H1 (cell line): ENCODE data around the gene ARF4. TPM values are rescaled to one million over a fixed set of nuclear protein-coding genes. Genes with fewer than 3 reads are reported as not detected.

ENCODE experiments used
- TAF1 ChIP-seq: IDR thresholded peaks from 2 replicates; pipeline ENCODE4 v1.6.1; 2011; ENCODE audit warnings: mild to moderate bottlenecking, low read depth, low read length
- TCF12 ChIP-seq: IDR thresholded peaks from 2 replicates; pipeline ENCODE4 v1.6.1; 2011; ENCODE audit warnings: low read depth, mild to moderate bottlenecking, low read length
- polyA plus RNA-seq, 7 experiments: library from polyadenylated mRNA; depleted of rRNA in 3 of 7; stranded (reverse) in 5 of 7; unstranded in 2 of 7; fragments of >200 nt in 5 of 7; fragments of 200-250 nt in 2 of 7; gene quantifications; 1 replicate in 5 of 7; 2 replicates in 1 of 7; 4 replicates in 1 of 7; pipeline versions ENCODE4 v1.2.1 to v1.2.3, GENCODE V29; 2011 to 2013; ENCODE audit warnings: missing spikeins in 2 of 7, mixed read lengths in 2 of 7
- total RNA-seq: library from RNA; stranded (reverse); fragmentation: NEBNext Ultra II Directional; extraction: Animal tissue kit (Norgen Biotek cat#: 25700); gene quantifications from 2 replicates; pipeline ENCODE4 v1.2.1, GENCODE V29; 2021

ARF4 gene
- total and polyA plus RNA-seq, 2 of the 8 experiments (the other 6 are each of a cell fraction or from before 2014, with no cell fraction given) = 138 to 165 TPM

- TF ChIP-seq TAF1 (no peak), TCF12 (no peak)
Measured at GRCh38 chr3:57555306-57555705, 41.8 kb downstream of the ARF4 start (continued).
